T-helper 2 cell treated with Interferon-gamma antibody and Interleukin-4, amounts not matched to agents 100 ng/mL and 5 ng/mL, for 36 hours (primary cell): Measurements from ENCODE around the gene CALHM3. TPM values are rescaled to one million over a fixed set of nuclear protein-coding genes. Genes with fewer than 3 reads are reported as not detected.

ENCODE experiments used
- intact Hi-C: fragments of 100-400 bp; cut with micrococcal nuclease; formaldehyde crosslinking; loops from one replicate; pipeline ENCODE4 v1.15.1; 2023
- total RNA-seq: library from RNA; stranded (reverse); gene quantifications from 2 replicates; pipeline ENCODE4 v1.2.3, GENCODE V29; 2022

Gene CALHM3
- total RNA-seq, 1 donor from 2014 or later: not detected

- intact Hi-C loops: loop anchor here (1.0 to 5.0 kb wide), 3 partner anchors 19 to 55 kb away; partner anchors contain the start of genes ATP5MK and PDCD11
Observed at GRCh38 chr10:103451831-103452505, 27.1 kb downstream of the CALHM3 start, which contains the start of gene CALHM2. CALHM2 (minus strand) TSS chr10:103452370; CDS start chr10:103449941, 2,429 bp downstream.

DNA sequence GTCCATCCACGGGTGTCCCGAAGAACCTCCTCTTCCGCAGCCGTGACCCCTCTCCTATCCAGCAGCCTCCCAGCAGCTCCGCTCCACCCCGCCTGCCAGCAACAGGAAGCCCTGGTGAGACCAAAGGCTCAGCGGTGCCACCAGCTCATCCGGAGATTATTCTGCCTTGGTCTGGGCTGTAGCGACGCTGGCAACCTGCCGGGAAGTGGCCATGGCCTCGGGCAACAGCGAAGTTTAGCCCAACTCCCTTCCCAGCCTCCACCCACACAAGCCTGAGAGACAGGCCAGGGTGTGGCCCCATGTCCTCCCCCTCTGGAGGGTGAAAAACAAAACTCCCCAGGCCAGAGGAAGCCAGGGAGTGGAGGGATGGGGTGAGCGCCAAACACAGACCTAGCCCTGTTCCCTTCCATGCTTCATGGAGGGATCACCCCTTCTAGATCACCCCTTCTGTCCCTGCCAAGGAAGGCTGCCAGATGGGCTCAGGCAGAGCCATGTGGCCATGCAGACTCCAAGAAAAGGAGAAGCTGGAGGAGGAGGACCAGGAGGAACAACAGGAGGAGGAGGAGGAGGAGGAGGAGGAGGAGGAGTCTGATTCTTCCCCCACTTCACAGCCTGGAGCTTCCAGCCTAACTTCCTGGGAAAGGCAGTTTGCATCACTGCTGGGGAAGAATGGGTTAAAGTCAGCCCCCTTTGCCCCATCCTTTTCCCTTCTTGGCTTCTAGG lies 27.8 kb downstream of the CALHM3 start:
- intact Hi-C loops: loop anchor here (2.0 to 5.0 kb wide), 2 partner anchors 32 to 54 kb away; partner anchors contain the start of genes ATP5MK and PDCD11

GRCh38 chr10:103450201-103450695 lies 28.8 kb downstream of the CALHM3 start:
- intact Hi-C loops: loop anchor here (2.0 to 5.0 kb wide), 2 partner anchors 33 to 53 kb away; partner anchors contain the start of genes ATP5MK and PDCD11

GRCh38 chr10:103449208-103450144 lies 29.6 kb downstream of the CALHM3 start:
- intact Hi-C loops: loop anchor here (2.0 to 5.0 kb wide), 2 partner anchors 33 to 52 kb away; partner anchors contain the start of genes ATP5MK and PDCD11

- intact Hi-C loops: no loop called here
Observed at GRCh38 chr10:103448746-103449145, 30.3 kb downstream of the CALHM3 start.

- intact Hi-C loops: no loop called here
Observed at GRCh38 chr10:103447187-103447586, 31.9 kb downstream of the CALHM3 start.

DNA sequence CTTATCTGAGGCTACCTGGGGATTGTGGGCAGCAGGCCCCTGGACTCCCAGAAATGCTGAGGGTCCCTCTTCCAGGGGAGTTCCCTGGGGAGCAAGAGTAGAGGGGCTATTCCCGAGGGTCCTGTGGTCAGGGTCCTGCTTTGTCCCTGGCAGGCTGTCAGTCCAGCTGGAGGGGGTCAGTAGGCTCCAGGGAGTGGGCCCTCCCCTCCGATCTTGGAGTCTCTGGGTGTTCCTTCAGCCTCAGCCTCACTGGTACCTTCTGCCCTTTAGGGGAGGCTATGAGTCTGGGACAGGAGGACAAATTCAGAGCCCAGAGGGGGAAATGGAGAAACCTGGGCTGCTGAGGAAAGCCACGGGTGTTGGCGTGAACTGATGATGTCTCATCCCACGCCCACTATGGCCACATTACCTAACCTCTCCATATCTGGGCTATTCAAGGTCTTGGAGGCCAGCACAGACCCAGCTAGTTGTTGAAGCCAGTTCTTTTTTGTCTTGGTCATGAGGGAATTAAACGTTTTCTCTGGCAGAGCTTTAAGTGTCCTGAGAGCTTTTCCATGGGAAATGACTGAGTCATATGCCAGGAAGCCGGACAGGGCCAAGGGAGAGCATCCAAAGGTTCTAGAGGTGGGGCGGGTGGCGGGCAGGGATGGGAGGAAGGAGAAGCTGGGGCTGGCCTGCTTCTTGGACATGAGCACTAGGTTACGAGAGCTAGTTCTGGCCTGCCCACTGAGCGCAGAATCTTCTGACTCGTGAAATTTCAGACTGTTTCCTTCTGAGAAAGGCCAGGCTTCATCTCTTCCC lies 33.1 kb downstream of the CALHM3 start:
- intact Hi-C loops: no loop called here

DNA sequence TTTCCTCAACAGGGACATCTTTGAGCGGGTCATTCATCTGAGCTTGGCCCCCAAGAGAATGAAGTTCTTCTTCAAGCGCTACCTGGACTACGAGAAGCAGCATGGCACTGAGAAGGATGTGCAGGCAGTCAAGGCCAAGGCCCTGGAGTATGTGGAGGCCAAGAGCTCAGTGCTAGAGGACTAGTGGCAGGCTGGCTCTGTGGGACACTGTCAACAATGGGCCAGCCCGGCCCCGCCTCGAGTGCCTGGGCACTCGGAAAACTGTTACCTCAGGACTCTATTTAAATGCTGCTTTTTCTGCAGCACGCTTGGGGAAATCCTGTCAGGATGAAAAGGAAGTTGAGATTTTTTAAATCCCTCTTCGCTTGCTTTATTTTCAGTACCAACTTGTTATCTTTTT lies 33.7 kb downstream of the CALHM3 start:
- intact Hi-C loops: no loop called here

DNA sequence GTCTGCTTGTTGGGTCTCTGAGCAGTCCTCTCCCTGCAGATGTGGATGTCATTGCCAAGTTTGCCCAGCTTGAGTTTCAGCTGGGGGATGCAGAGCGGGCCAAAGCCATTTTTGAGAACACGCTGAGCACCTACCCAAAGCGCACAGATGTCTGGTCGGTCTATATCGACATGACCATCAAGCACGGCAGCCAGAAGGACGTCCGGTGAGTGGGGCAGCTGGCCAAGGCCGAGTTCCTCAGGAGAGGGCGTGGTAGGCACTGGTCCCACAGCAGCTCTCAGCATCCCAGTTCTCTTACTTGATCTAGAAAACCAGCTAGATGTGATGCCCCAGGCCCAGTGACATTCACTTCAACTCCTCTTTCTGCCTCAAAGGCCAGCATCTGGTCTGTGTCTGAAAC lies 34.6 kb downstream of the CALHM3 start:
- intact Hi-C loops: no loop called here

DNA sequence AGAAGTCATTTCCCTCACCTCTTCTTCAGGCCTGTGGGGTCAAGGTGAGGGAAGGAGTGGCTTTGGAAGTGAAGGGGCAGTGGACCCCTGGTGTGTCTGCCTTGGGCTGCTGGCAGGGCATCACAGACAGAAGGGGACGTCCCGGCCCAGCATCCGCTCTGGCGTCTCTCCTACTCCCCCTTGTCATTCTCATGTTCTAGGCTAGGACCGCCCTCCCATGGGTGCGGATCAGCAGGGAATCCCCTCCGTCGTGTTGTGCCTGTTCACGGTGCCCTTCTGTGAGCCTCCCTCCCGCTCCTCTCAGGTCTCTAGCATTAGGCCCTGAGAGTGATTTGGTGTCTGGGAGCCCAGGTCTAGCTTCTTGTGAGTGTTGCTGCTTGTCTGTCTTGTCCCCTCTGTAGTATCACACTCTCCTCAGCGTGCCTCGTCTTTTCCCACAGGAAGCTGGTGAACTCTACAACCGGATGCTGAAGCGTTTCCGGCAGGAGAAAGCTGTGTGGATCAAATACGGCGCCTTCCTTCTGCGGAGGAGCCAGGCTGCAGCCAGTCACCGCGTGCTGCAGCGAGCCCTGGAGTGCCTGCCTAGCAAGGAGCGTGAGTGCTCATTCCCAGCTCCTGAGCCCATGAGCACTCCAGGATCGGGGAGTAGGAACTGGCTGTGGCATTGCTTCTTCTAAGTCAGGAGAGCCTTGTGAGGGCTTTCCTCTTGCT lies 35.4 kb downstream of the CALHM3 start:
- intact Hi-C loops: no loop called here

DNA sequence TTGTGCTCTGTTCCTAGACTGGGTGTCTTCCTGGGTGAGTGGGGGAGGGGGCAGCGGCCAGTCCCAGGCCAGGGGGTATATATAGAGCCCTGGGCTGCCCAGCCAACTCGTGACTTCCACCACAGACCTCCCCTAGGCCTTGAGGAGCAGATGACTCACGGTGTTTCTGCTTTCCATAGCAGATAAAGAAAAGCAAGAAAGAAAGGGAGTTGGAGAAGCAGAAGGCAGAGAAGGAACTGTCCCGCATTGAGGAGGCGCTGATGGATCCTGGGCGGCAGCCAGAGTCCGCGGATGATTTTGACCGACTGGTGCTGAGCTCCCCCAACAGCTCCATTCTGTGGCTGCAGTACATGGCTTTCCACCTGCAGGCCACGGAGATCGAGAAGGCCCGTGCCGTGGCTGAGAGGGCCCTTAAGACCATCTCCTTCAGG lies 37.0 kb downstream of the CALHM3 start:
- intact Hi-C loops: no loop called here

GRCh38 chr10:103441611-103442010 lies 37.4 kb downstream of the CALHM3 start:
- intact Hi-C loops: no loop called here

DNA sequence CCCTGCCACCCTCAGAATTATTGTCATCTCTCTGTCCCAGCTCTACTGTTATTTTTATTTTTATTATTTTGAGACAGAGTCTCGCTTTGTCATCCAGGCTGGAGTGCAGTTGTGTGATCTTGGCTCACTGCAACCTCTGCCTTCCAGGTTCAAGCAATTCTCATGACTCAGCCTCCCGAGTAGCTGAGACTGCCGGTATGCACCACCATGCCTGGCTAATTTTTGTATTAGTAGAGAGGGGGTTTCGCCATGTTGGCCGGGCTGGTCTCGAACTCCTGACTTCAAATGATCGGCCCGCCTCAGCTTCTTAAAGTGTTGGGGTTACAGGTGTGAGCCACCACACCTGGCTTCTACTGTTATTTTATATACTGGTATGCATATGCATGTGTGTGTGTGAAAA lies 37.8 kb downstream of the CALHM3 start:
- intact Hi-C loops: no loop called here

DNA sequence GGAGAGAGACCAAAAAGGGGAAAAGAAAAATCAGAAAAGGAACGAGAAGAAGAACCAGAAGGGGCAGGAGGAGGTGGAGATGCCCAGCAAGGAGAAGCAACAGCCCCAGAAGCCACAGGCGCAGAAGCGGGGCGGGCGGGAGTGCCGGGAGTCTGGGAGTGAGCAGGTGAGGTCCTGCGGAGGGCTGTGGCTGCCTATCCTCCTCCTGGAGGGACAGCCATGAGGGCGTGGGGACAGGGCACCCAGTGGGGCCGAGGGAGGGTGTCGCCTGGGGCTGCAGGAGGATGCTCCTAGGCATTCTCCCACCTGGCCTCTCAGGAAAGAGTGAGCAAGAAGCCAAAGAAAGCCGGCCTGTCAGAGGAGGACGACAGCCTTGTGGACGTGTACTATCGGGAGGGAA lies 38.6 kb downstream of the CALHM3 start:
- intact Hi-C loops: no loop called here

DNA sequence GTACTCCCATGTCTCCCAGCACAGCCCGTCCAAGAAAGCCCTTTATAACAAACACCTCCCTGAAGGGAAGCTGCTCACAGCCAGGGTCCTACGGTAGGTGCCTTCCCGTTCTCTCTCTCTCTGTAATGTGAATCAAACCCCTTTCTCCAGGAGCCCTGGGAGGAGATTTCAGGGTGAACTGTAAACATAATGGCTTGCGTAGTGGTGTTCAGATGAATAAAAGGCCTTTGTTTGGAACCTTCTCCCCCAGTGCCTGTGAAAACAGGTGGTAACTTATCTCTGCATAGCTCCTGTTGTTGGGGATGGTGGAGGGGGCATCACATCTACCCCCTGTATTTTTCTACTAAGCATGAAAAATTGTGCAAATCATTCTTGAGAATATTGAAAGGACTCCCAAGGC lies 39.3 kb downstream of the CALHM3 start:
- intact Hi-C loops: no loop called here

GRCh38 chr10:103433858-103434257 lies 45.2 kb downstream of the CALHM3 start:
- intact Hi-C loops: no loop called here

DNA sequence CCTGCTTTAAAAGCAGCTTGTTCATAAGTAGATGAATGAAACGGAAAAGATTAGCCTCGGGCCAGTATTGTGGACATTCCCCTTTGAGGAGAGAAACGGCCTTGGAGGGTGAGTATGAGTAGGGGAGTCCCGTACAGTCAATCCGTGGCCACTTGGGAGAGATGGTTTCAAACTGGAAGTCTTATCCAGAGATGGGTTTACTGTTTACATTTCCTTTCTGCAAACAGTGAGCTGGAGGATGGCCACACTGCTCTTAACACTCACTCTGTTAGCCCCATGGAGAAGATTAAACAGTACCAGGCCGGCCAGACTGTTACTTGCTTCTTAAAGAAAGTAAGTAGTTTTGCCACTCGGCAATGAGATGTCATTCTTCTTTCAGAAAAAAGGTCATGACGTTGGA lies 47.1 kb downstream of the CALHM3 start:
- intact Hi-C loops: no loop called here

DNA sequence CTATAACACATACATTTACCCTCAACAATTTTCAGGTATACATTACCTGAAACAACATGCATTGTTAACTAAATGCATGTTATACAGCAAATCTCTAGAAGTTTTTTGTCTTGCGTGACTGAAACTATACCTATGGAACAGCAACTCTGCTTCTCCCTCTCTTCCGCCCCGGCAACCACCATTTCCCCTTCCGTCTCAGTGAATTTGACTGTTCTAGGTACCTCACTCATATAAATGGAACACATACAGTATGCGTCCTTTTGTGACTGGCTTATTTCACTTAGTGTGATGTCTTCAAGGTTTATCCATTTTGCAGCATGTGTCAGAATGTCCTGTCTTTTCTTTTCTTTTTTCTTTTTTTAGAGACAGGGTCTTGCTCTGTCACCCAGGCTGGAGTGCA lies 49.4 kb downstream of the CALHM3 start:
- intact Hi-C loops: no loop called here

DNA sequence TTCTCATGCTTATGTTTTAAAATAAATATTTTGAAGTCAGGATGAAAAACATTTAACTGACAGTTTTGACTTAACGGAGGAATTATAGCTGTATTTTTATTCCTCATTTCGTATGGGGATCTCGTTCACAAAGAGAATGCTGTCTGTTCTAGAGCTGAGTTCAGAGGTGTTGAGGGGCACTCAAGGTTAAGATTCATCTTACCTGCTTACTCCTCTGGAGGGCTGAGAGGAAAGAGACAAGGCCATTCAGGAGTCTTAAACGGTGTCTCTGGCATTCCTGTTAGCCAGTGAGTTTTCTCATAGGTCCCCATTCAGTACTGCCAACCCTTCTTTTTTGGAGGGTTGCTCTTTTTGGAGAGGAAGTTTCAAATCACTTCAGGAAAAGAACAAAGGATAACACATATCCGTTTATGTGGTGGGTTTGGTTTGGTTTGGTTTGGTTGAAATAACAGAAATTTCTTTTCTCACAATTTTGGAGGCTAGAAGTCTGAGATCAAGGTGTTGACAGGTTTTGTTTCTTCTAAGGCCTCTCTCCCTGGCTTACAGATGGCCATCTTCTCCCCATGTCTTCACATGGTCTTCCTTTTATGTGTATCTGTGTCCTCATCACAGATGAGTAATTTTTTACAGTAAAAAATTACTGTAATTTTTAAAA lies 49.9 kb downstream of the CALHM3 start:
- intact Hi-C loops: no loop called here
